ENCODE data around the gene ZNF385B.

- TF ChIP-seq GATA3 (IDR thresholded peaks at IDR 0.05; ENCODE audit: low read depth, low read length) (no peak), GATA2 (IDR thresholded peaks at IDR 0.05; ENCODE audit: low read depth, low read length) (no peak)
Measured at GRCh38 chr2:179435000-179435399, 426.4 kb downstream of the ZNF385B start.
